GM12873 (cell line): ENCODE measurements around the gene HS3ST4.

Experiments
- CTCF ChIP-seq: IDR thresholded peaks from 2 replicates; pipeline ENCODE4 v1.5.1; 2012; ENCODE audit warnings: low read depth, mild to moderate bottlenecking, moderate library complexity, low read length, control low read depth; ENCODE audit not compliant: insufficient read depth; ENCODE audit errors: missing control alignments

The HS3ST4 gene

GRCh38 chr16:25874196-25874595 is 182.4 kb downstream of the HS3ST4 start:
- TF ChIP-seq CTCF, result no peak

- no peak for TF ChIP-seq CTCF
Observed at GRCh38 chr16:25875956-25876598, 184.3 kb downstream of the HS3ST4 start.

GRCh38 chr16:25877103-25877502 is 185.3 kb downstream of the HS3ST4 start:
- no peak for TF ChIP-seq CTCF

GRCh38 chr16:25886598-25886997 is 194.8 kb downstream of the HS3ST4 start:
- no peak for TF ChIP-seq CTCF

GRCh38 chr16:25888868-25889267 is 197.1 kb downstream of the HS3ST4 start:
- TF ChIP-seq CTCF, result no peak

- no peak for TF ChIP-seq CTCF
Observed at GRCh38 chr16:25893332-25893731, 201.6 kb downstream of the HS3ST4 start.

GRCh38 chr16:25894093-25894492 is 202.3 kb downstream of the HS3ST4 start:
- TF ChIP-seq CTCF, result no peak
